Spleen (tissue), 7 donors: ENCODE data around the gene WDR1.

ENCODE experiments used
- CTCF ChIP-seq, 11 experiments: fragments of 200-600 bp in 7 of 11; fragments of 450-650 bp in 4 of 11; sonication (generic) in 4 of 11; IDR thresholded peaks in 8 of 11; conservative IDR thresholded peaks in 3 of 11; 1 replicate in 7 of 11; 2 replicates in 4 of 11; pipeline versions ENCODE4 v1.4.0 to v1.8.0; 2016 to 2021; ENCODE audit warnings: antibody characterized with exemption in 11 of 11, inconsistent platforms in 4 of 11, mild to moderate bottlenecking in 1 of 11
- POLR2A ChIP-seq, 3 donors: fragments of 450-650 bp; IDR thresholded peaks; one replicate each; pipeline ENCODE4 v1.5.1; 2017; ENCODE audit warnings: antibody characterized with exemption in 3 of 3, mild to moderate bottlenecking in 1 of 3
- POLR2AphosphoS5 ChIP-seq, 3 donors: sonication (generic); formaldehyde crosslinking; IDR thresholded peaks; one replicate each; pipeline ENCODE4 v1.5.1; 2017; ENCODE audit warnings: antibody characterized with exemption in 3 of 3
- donor health status: DM: no; HTN: no; CAD: no; lungs with moderate emphysema.
- donor health status: DM: no; HTN: no; CAD: no.
- donor health status: DM: no; HTN: no; CAD: no.

GRCh38 chr4:10161146-10161545, 44.5 kb upstream of the WDR1 start:
- no peak for TF ChIP-seq CTCF (IDR thresholded peaks at IDR 0.05 in 8 of 11, conservative IDR thresholded peaks at IDR 0.05 in 3 of 11)
- TF ChIP-seq POLR2A (IDR thresholded peaks at IDR 0.05), result no peak
- no peak for TF ChIP-seq POLR2AphosphoS5 (IDR thresholded peaks at IDR 0.05)
